GM18907 (cell line): ENCODE results near the gene NR1I3.

ENCODE experiments used
- ATAC-seq: cut with Tn5 transposase; IDR thresholded peaks from one replicate; pipeline ENCODE4 v1.9.1; 2021; ENCODE audit warnings: mild to moderate bottlenecking, moderate library complexity; ENCODE audit not compliant: unreplicated experiment

Gene NR1I3

DNA sequence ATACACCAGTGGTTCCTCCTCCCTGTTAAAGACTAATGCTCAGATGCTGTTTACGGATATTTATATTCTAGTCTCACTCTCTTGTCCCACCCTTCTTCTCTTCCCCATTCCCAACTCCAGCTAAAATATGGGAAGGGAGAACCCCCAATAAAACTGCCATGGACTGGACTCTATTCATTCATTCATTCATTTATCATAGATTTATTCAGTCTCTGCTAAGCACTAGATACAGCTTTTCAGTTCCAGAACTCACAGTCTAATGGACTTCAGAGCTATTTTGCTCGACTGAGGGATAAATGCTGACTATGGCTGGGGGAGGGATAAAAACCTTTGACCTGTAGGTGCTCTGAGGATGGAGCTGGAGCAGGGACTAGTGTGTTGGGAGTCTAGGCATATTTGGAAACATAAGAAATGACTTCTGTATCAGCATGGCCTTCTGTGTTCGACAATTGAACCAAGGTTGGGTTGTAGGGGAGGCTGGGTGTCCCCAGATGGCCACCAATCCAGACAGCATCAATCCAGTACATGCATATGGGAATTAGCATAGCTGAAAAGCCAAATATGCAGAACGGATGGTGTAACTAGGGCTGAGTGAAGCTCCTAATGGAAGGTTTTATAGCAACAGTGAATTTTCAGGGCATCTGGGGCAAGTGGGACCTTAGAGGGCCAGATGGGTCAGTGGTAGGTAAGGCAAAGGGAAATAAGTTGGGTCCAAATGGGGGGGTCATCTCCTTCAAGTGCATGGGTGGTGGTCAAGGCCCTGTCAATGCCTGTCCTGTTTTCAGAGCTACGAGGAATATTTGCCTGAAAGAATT is 18.7 kb downstream of the NR1I3 start:
- no peak for ATAC-seq

DNA sequence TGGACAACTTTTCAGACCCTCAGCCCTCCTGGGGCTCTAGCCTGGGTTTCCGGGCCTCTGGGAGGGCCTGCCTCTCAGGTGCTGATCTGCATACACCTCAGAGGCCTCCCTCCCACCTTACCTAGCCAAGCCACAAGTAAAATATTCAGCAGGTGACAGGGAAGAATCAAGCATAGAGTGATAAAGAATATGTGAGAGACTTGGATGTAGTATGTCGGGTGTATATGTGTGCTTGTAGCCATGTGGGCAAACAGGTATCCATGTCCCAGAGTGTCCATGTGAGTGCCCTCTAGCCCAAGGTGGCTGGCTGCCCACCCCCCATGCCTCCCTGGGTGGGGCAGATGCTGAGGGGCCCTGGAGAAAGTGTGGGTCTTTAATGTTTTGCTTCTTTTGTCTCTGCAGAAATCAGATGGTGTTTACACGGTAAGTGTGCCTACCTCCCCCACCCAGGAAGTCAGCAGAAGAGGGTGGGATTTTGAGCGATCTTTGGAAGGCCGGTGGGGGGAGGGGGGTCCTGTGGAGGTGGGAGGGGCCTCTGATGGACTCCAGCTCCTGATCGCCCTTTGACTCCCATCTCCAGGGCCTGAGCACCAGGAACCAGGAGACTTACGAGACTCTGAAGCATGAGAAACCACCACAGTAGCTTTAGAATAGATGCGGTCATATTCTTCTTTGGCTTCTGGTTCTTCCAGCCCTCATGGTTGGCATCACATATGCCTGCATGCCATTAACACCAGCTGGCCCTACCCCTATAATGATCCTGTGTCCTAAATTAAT is 19.5 kb downstream of the NR1I3 start:
- no peak for ATAC-seq

GRCh38 chr1:161217831-161218230 is 20.2 kb downstream of the NR1I3 start:
- ATAC-seq, result peak; percentile 1

GRCh38 chr1:161216945-161217712 is 20.9 kb downstream of the NR1I3 start:
- peak; percentile 84 for ATAC-seq

DNA sequence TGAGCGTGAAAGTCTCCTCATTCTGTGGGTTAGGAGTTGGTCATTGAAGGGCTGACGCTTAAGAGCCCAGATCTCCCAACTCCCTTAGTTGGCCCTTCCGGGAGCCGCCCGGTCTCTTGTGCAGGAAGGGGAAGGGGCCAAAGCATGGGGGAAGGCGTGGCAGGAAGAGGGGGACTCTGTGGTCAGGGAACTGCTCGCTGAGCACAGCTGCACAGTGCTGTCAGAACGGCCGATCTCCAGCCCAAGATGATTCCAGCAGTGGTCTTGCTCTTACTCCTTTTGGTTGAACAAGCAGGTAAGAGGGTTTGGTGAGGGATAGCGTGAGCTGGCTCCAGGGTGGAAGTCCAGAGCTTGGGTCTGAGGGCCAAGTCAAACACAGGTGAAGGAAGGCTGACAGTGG is 22.9 kb downstream of the NR1I3 start, which contains the start of gene FCER1G:
FCER1G (plus strand) TSS at position 220 of the 400 bp plus-strand sequence; CDS start at position 247, 27 bp downstream.
- no peak for ATAC-seq

GRCh38 chr1:161214369-161214768 is 23.6 kb downstream of the NR1I3 start:
- no peak for ATAC-seq

DNA sequence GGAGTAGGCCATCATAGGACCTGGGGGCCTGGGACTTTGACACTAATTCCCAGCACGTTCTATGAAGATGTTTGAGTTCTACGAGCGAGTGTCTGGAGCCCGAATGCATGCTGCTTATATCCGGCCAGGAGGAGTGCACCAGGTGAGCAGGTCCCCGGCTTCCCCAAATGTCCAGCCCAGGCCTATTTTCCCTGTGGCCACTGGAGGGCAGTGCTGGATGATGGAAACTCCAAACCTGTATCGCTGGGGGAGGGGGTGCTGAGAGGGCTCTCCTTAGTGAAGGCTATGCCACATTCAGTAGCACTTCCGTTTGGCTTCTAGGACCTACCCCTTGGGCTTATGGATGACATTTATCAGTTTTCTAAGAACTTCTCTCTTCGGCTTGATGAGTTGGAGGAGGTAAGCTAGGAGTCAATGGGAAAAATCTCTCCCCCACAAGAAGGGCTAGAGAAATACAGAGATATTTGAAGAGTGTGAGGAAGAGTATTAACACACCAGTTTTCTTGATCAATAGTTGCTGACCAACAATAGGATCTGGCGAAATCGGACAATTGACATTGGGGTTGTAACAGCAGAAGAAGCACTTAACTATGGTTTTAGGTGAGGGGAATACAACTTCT is 28.1 kb downstream of the NR1I3 start:
- peak; percentile 74 for ATAC-seq

GRCh38 chr1:161207173-161207572 is 30.8 kb downstream of the NR1I3 start:
- no peak for ATAC-seq

- ATAC-seq, result no peak
Observed at GRCh38 chr1:161206411-161207140, 31.4 kb downstream of the NR1I3 start.

DNA sequence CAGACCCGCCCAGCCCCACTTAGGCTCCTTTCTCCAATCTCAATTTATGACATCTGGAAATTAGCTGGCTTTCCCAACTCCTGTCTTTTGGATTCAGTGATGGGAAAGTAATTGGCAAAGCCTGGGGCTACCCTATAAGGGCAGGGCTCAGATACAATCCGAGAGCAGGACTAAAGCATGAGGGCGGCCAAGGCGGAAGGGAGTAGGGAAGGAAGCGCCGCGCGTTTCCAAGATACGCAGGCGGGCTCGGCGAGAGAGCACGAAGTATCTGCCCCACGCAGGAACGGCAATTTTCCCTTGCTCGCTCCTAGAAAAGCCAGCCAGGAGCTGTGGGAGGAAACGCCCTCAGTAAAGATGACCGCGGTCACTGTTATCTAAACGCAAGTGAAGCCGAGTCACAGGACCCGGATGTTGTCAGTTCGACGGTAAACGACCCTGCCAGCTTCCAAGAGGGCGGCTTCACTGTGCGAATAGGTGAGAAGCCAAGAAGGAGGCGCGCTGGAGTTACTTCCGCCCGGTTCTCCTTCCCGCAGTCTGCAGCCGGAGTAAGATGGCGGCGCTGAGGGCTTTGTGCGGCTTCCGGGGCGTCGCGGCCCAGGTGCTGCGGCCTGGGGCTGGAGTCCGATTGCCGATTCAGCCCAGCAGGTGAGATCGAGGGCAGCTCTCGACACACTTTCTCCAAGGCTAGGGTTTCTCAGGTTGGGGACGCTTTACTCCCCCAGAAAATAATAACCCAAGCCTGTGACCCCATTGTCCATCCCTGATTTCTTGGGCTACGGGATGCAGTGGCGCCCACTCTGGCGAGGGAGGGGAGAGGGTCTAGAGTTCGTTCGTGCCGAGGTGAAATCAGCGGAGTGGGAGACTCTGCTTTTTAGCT is 35.9 kb downstream of the NR1I3 start, which contains the start of gene NDUFS2:
NDUFS2 (plus strand) TSS at position 532 of the 877 bp plus-strand sequence; CDS start at position 551, 19 bp downstream.
- peak; percentile 96 for ATAC-seq

DNA sequence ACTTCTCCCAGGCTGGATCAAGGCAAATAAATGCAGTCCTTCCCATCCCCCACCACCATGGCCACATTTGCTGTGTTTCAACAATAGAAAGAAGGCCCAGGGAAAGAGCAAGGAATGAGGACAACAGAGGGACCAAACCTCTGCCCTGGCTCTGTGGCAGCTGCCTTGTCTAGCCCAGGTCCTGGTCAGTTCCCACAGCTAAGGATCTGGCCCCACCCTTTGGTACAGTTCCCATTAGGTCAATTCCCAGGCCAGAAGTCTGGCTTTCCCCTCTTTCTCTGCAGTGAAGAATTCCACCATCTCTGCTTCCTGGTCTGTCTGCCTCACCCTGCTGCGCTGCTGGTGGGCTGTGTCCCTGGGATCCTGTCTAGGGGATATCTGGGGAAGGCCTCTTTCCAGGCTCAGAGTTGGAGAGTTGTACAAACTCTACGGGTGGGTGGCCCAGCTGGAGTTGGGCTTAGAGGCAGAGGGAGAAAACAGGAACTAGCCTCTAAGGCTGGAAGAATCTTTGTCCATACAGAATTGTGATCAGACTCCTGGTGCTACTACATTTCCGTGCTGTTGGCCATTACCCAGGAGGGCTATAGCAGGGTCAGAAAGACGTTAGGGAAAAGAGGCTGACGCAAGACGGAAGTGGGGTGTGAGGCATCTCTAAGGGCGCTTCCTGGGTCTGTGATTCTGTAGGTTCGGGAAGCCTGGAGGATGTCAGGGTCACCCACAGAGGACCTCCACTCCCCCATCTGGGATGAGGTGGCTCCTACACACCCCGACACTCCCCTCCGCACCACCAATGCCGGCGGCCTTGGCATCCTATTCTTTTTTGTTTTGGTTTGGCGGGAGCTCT is 36.8 kb downstream of the NR1I3 start:
- ATAC-seq, result no peak

GRCh38 chr1:161200421-161200991 is 37.5 kb downstream of the NR1I3 start:
- ATAC-seq, result no peak

- ATAC-seq, result no peak
Observed at GRCh38 chr1:161199506-161200139, 38.4 kb downstream of the NR1I3 start.

DNA sequence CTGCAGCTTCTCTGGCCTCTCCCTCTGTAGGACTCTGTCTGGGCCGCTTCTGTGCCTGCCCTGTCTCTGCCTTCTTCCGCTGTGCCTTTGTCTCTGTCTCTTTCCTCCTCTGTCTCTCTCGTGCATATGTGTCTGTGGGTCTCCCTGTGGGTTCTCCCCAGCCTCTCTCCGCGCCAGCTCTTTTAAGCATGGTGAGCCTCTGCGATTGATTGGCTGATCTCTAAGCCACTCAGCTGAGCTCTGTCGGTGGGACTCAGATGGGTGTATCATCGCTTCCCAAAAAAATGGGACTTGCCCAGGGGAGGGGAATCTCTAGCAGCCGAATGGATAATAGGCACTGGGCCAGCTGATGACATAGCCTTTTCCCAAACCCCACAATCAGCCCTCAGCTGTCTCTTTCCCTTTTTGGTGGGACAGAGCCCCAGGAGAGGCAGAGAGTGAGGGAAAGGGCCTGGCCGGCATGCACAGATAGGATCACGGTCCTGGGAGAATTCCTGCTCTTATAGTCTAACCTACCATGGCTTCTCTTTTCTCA is 39.0 kb downstream of the NR1I3 start, which contains the start of gene ADAMTS4:
ADAMTS4 (minus strand) TSS at position 158 of the 535 bp plus-strand sequence. CDS start 427 bp downstream, outside the sequence.
- ATAC-seq, result no peak

DNA sequence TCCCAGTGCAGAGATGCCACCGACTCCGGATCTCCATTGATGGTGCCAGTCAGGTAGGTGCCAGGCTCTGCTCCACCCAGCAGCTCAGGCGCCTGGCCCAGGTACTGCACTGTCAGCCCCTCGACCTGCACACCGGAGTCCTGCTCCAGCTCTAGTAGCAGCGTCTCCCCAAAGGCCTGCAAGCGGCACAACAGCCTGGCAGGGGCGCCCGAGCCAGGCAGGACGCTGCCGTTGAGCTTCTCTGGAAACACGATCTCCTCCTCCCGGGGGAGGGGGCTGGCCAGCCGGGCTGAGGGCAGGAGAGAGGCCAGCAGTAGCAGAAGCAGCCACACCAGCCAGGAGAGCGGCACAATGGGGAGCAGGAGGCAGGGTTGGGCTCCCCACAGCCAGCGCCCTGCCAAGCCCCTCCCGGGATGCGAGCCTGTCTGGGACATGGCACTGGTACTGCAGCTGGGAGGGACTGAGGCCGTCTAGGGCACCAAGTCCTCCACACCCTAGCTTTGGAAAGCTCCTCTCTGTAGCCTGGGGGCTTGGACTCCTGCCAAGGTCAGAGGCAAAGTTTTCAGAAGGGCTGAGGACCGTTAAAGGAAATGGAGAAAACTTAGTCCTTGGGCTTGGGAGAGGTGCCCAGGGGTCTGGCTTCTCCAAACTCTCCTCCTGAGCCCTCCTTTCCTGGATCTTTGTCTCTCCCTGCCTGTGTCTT is 39.7 kb downstream of the NR1I3 start:
- ATAC-seq, result no peak

- no peak for ATAC-seq
Observed at GRCh38 chr1:161197560-161198193, 40.3 kb downstream of the NR1I3 start.
